K562 (cell line): ENCODE results near the gene BEST1. TPM values are rescaled to one million over a fixed set of nuclear protein-coding genes. Genes with fewer than 3 reads are reported as not detected.
A peak's percentile ranks its signal among the peaks of the same experiment; 100 is the strongest.

Source experiments
- AFF1 ChIP-seq, 2 experiments: fragments of 450-650 bp; IDR thresholded peaks; 2 replicates each; pipeline ENCODE4 v1.6.1; 2018; ENCODE audit warnings: mild to moderate bottlenecking in 2 of 2, low read depth in 1 of 2; ENCODE audit not compliant: partially characterized antibody in 2 of 2
- BACH1 ChIP-seq: fragments of 200-800 bp; sonication (Bioruptor generic); IDR thresholded peaks from 2 replicates; pipeline ENCODE4 v1.6.1; 2016; ENCODE audit warnings: missing genetic modification characterization, missing compliant biosample characterization
- BRF2 ChIP-seq: IDR thresholded peaks from 3 replicates; pipeline ENCODE4 v1.6.1; 2011; ENCODE audit warnings: borderline replicate concordance, mild to moderate bottlenecking; ENCODE audit not compliant: insufficient read length, insufficient read depth
- ETS2 ChIP-seq: IDR thresholded peaks from 2 replicates; pipeline ENCODE4 v1.6.1; 2016; ENCODE audit warnings: borderline replicate concordance, missing genetic modification characterization, mild to moderate bottlenecking, moderate library complexity, missing compliant biosample characterization; ENCODE audit not compliant: poor library complexity, severe bottlenecking
- IFI16 ChIP-seq: fragments of 250-450 bp; sonication (Bioruptor Pico); IDR thresholded peaks from 2 replicates; pipeline ENCODE4 v2.1.2; 2022; ENCODE audit warnings: mild to moderate bottlenecking, inconsistent platforms
- MED1 ChIP-seq: sonication (generic); formaldehyde crosslinking; IDR thresholded peaks from 2 replicates; pipeline ENCODE4 v1.8.1; 2023; ENCODE audit warnings: missing genetic modification reagents, borderline replicate concordance
- NCOA6 ChIP-seq: fragments of 450-650 bp; IDR thresholded peaks from 2 replicates; pipeline ENCODE4 v1.6.1; 2017; ENCODE audit warnings: mild to moderate bottlenecking
- THRB ChIP-seq: fragments of 450-650 bp; formaldehyde crosslinking; conservative IDR thresholded peaks from 2 replicates; pipeline ENCODE4 v1.4.0; 2022; ENCODE audit warnings: mild to moderate bottlenecking, missing genetic modification characterization
- UBTF ChIP-seq, 2 experiments: IDR thresholded peaks; 2 replicates each; pipeline ENCODE4 v1.6.1; 2012; ENCODE audit warnings: improper control_type of control experiment in 2 of 2, low read depth in 2 of 2, low read length in 2 of 2, borderline replicate concordance in 1 of 2
- VEZF1 ChIP-seq: fragments of 200-800 bp; sonication (Bioruptor generic); IDR thresholded peaks from 2 replicates; pipeline ENCODE4 v1.6.1; 2017; ENCODE audit warnings: missing genetic modification characterization, missing compliant biosample characterization
- ZC3H4 ChIP-seq: sonication (generic); formaldehyde crosslinking; IDR thresholded peaks from 2 replicates; pipeline ENCODE4 v1.9.0; 2021; ENCODE audit warnings: missing genetic modification reagents, borderline replicate concordance
- ZNF583 ChIP-seq: fragments of 250-450 bp; sonication (Bioruptor Pico); IDR thresholded peaks from 2 replicates; pipeline ENCODE4 v1.4.0; 2020
- polyA plus RNA-seq, 8 experiments: library from polyadenylated mRNA; depleted of rRNA in 4 of 8; stranded (reverse) in 5 of 8; unstranded in 3 of 8; fragments of >200 nt; fragmentation: Nextera tagmentation in 2 of 8; fragmentation: Illumina TruSeq in 1 of 8; extraction: Ambion mirVana in 2 of 8; extraction: Trizol in 1 of 8; gene quantifications; 2 replicates each; pipeline versions ENCODE4 v1.2.1 to v1.2.3, GENCODE V29; 2011 to 2014; ENCODE audit warnings: inconsistent platforms in 1 of 8, missing spikeins in 1 of 8
- total RNA-seq, 7 experiments: library from RNA; depleted of rRNA in 6 of 7; stranded (reverse); fragments of >200 nt in 6 of 7; fragmentation: Illumina TruSeq in 2 of 7; extraction: Trizol in 2 of 7; gene quantifications; 2 replicates each; pipeline versions ENCODE4 v1.2.1 to v1.2.3, GENCODE V29; 2011 to 2021; ENCODE audit warnings: low replicate concordance in 1 of 7
- TF ChIP-seq, protein P1 (sequence below): fragments of 450-650 bp; formaldehyde crosslinking; IDR thresholded peaks from 2 replicates; pipeline ENCODE4 v1.4.0; 2020; ENCODE audit warnings: mild to moderate bottlenecking, moderate library complexity

BEST1 gene
- total and polyA plus RNA-seq, 9 of the 15 experiments (the other 6 are each of a cell fraction or from before 2014, with no cell fraction given) = 0.07 to 1.3 (median 0.40) TPM

- no peak for TF ChIP-seq BRF2
- no peak for TF ChIP-seq IFI16
- no peak for TF ChIP-seq BACH1 (tag)
- TF ChIP-seq ETS2 (tag) = no peak
- TF ChIP-seq ZNF583 (CRISPR knock-in tag) = no peak
- no peak for TF ChIP-seq NCOA6
- TF ChIP-seq UBTF (IDR thresholded peaks at IDR 0.05; ENCODE audit: borderline replicate concordance in 1 of 2, low read depth in 2 of 2, low read length in 2 of 2) = peak in 1 of 2 experiments; percentile 66; a peak in 1 of 4 replicates
- TF ChIP-seq, protein P1, sequence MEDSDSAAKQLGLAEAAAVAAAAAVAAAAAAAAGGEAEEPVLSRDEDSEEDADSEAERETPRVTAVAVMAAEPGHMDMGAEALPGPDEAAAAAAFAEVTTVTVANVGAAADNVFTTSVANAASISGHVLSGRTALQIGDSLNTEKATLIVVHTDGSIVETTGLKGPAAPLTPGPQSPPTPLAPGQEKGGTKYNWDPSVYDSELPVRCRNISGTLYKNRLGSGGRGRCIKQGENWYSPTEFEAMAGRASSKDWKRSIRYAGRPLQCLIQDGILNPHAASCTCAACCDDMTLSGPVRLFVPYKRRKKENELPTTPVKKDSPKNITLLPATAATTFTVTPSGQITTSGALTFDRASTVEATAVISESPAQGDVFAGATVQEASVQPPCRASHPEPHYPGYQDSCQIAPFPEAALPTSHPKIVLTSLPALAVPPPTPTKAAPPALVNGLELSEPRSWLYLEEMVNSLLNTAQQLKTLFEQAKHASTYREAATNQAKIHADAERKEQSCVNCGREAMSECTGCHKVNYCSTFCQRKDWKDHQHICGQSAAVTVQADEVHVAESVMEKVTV = no peak
- TF ChIP-seq THRB (CRISPR knock-in tag) = no peak
- TF ChIP-seq AFF1 (IDR thresholded peaks at IDR 0.05; ENCODE audit: low read depth in 1 of 2, partially characterized antibody in 2 of 2) = no peak
- TF ChIP-seq MED1 (CRISPR knock-in tag) = no peak
- peak; percentile 86 for TF ChIP-seq VEZF1 (CRISPR knock-in tag)
- TF ChIP-seq ZC3H4 = no peak
These were observed 32.6 kb upstream of the BEST1 start, which contains the start of gene RAB3IL1 (continued) for GRCh38 chr11:61917334-61918109.
